Fibroblast of skin of back (primary cell): ENCODE results near the gene RNASEH1. TPM values are rescaled to one million over a fixed set of nuclear protein-coding genes. Genes with fewer than 3 reads are reported as not detected.
A peak's percentile ranks its signal among the peaks of the same experiment; 100 is the strongest.

Experiments
- DNase-seq: peaks from one replicate; pipeline ENCODE4 v3.0.0-alpha.2; 2013
- polyA plus RNA-seq, 2 experiments: library from polyadenylated mRNA; unstranded; fragments of 120-200 nt; gene quantifications; one replicate each; pipeline ENCODE4 v1.2.1, GENCODE V29; 2013; ENCODE audit not compliant: insufficient read length in 2 of 2

Gene RNASEH1
- 29.0 TPM for polyA plus RNA-seq (2013, experiment 1 of 2; ENCODE audit: insufficient read length)
- polyA plus RNA-seq (2013, experiment 2 of 2; ENCODE audit: insufficient read length), result 23.7 TPM

GRCh38 chr2:3558205-3559014 lies at the start of gene RNASEH1:
Gene RNASEH1 (minus strand): TSS chr2:3558333. CDS start chr2:3558260, 73 bp downstream.
- peak; percentile 99 for DNase-seq

- DNase-seq, result no peak
Observed at GRCh38 chr2:3606370-3607201, 48.5 kb upstream of the RNASEH1 start.

GRCh38 chr2:3606028-3606369 lies 47.9 kb upstream of the RNASEH1 start:
- DNase-seq, result no peak

GRCh38 chr2:3604991-3605961 lies 47.1 kb upstream of the RNASEH1 start:
- no peak for DNase-seq

DNA sequence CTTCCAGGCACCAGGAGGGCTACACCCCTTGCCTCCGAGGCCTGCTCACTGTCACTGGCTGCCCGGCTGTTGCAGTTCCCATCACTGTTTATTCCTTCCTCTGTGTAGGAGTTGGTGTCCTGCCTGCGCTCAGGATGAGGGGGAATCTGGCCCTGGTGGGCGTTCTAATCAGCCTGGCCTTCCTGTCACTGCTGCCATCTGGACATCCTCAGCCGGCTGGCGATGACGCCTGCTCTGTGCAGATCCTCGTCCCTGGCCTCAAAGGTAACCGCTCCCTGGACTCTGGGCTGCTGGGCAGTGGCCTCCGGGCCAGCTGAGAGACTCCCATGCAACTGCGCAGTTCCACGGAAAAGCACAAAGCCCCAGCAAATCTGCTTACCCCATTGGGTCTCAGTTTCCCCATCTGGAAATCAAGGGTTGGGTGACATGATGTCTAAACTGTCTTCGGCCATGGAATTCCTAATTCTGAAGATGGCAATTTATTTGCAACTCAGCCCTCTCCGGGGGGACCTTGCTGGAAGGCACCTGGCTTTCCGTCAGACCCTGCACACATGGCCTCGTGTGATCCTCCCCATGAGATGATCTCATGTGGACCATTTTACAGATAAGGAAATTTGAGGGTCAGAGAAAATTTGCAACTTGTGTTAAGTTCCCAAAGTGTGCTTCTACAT lies 46.2 kb upstream of the RNASEH1 start:
- DNase-seq, result no peak

DNA sequence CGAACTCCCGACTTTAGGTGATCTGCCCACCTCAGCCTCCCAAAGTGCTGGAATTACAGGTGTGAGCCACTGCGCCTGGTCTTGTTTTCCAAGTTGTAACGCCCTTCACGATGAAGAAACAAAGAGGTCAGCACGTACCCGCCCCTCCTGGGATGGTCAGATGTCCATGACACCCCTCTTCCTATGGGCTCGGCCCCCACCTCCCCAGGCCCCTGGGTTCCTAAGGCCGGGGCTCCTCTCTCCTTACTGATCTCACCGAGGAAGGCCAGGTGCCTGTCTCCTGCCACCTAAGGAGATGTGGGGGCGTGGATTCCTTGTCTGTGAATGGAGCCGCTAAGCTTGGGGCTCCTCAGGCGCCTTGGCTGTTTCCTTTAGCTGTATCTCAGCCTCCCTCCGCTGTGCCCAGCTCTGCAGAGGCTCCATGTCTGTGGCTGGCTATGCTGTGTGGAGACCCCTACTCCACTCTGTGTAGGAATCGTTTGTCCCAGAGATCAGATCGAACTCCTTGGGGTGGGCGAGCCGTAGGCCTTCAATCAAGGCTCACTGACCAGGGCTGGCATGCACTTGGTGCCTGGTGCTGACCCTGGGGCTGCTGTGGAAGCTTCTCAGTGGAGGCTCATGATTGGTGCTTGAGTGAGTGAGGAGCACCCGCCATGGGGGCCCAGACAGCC lies 45.5 kb upstream of the RNASEH1 start:
- no peak for DNase-seq

DNA sequence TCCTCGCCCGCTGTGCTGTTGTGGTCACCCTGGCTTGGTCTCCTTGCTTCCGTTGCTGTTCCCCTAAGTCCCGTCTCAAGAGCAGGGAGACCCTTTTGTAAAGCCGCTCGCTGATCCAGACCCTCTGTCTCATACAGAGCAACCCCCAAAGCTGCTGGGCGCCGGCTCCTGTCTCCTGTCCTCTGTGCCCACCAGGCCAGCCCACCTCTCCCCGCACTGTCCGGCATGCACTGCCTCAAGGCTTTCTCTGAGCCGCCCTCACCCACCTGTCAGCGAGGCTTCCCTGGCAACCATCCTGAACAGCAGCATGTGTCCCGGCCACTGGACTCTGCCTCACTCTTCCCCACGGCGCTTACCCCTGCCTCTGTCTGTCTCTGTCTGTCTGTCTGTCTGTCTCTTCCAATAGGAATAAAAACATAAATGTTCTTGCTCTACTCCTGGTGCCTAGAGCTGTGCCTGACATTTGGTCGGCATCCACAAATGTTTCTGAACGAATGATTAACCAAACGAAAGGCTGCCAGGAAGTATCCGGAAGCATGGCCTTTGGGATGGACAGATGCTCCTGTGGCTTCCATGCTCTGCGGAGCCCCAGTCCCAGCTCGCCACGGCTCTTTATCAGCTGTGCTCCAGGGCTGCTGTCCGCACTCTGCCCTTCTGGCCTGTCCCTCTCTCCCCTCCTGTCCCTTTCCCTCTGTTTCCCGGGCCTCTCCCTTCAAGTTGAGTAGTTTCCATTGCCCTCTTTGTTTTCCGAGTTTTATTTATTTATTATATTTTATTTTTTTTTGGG lies 44.6 kb upstream of the RNASEH1 start:
- DNase-seq, result no peak

GRCh38 chr2:3601561-3602271 lies 43.6 kb upstream of the RNASEH1 start:
- no peak for DNase-seq

DNA sequence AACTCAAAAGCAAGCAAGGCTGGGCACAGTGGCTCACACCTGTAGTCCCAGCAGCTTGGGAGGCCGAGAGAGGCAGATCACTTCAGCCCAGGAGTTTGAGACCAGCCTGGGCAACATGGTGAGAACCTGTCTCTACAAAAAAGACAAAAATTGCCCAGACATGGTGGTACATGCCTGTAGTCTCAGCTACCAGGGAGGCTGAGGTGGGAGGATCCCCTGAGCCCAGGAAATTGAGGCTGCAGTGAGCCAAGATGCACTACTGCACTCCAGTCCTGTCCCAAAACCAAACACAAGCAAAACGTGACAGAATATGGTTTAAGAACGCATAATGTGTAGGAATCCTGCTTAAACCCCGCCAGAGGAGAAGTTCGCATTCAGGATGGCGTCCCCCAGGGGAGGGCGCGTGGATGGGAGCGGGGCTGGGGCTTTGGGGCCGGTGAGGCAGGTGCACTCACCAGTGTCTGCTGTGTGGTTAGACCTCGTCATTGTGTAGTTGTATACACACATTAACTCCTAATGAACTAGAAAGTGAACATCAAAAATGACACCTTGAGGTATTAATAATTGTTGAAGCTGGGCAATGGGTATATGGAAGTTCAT lies 42.2 kb upstream of the RNASEH1 start:
- DNase-seq, result no peak

DNA sequence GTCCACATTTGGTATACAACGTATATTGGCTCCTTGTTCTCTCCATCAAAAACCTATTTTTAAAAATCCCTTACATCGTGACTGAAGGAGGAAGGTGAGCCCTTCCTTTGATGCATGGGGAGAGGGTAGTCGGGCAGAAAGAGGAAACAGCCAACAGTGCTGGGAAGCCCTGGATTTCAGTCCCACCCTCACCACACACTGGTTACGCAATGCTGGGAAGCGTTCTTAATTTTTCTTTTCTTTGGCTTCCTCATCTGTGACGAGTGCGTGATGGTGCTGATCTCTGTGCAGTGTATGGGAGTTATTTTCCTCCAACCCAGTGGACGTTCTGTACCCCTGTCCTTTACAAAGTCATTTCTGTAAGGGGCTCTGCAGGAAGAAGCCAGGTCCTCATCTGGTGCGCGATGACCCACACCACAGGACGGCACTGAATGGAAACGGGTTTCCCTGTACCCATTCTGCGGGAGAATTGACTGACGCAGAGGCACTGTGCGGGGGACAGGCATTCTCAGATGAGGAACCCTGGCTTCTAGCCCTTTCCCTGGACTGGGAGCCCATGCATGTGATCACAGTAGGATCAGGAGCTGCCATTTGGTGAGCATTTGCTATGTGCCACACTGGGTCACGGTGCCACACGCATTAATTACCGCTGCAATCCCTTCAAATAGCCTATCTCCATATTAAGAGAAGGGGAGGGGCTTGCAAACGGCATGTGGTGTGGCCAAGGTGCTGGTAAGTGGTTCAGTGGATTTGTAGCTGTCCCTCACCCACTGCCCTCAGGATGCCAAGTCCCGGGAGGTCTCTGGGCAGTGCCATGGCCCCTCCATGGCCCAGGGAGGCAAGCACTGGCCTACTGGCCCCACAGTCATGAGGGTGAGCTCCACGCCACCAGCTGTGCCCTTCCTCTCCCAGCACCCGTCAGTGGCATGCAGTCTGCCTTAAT lies 41.0 kb upstream of the RNASEH1 start:
- DNase-seq, result no peak

- no peak for DNase-seq
Observed at GRCh38 chr2:3598197-3598910, 40.2 kb upstream of the RNASEH1 start.

GRCh38 chr2:3597567-3597966 lies 39.4 kb upstream of the RNASEH1 start:
- no peak for DNase-seq

- DNase-seq, result no peak
Observed at GRCh38 chr2:3596901-3597417, 38.8 kb upstream of the RNASEH1 start.

GRCh38 chr2:3595985-3596384 lies 37.9 kb upstream of the RNASEH1 start:
- no peak for DNase-seq

- no peak for DNase-seq
Observed at GRCh38 chr2:3595404-3595803, 37.3 kb upstream of the RNASEH1 start.

GRCh38 chr2:3594493-3595281 lies 36.6 kb upstream of the RNASEH1 start, which contains the start of gene COLEC11:
Gene COLEC11 (plus strand): TSS chr2:3595112. CDS start chr2:3604341, 9,229 bp downstream.
- peak; percentile 22 for DNase-seq
